Stimulated activated CD8-positive, alpha-beta memory T cell treated with anti-CD3 and anti-CD28 coated beads, Interleukin-12 subunit alpha, Interleukin-12 subunit beta, amount 100 ng/mL, for 4 hours (primary cell): ENCODE measurements around the gene RHOT2.

ENCODE experiments used
- DNase-seq: peaks from one replicate; pipeline ENCODE4 v3.0.0-alpha.2; 2020; ENCODE audit warnings: low read depth

The RHOT2 gene

DNA sequence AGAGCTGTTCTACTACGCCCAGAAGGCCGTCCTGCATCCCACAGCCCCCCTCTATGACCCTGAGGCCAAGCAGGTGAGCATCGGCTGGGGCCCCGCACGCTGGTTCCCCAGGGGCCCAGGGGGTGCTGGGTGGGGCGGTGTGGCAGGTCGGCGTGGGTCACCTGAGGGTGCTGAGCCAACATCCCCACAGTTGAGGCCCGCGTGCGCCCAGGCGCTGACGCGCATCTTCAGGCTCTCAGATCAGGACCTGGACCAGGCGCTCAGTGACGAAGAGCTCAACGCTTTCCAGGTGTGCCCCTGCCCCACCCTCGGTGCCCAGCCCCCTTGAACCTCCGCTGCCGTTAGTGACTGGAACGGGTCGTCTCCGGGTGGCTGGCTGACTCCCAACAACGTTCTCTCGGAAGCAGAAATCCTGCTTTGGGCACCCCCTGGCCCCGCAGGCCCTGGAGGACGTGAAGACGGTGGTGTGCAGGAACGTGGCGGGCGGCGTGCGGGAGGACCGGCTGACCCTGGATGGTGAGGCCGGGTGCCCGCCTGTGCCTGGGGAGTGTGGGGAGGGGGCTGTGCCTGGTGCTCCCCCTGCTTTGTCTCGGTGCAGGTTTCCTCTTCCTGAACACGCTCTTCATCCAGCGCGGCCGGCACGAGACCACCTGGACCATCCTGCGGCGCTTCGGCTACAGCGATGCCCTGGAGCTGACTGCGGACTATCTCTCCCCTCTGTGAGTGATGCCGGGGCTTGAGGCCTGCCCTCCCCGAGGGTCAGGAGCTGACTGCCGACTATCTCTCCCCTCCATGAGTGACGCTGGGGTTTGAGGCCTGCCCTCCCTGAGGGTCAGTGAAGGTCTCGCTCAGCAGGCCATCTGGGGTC is 2.8 kb downstream of the RHOT2 start:
- DNase-seq = no peak

- no peak for DNase-seq
Observed at GRCh38 chr16:671353-672131, 3.6 kb downstream of the RHOT2 start.

- DNase-seq = no peak
Observed at GRCh38 chr16:672371-672770, 4.4 kb downstream of the RHOT2 start.

- no peak for DNase-seq
Observed at GRCh38 chr16:672851-673250, 4.9 kb downstream of the RHOT2 start.

- DNase-seq = no peak
Observed at GRCh38 chr16:673399-673991, 5.6 kb downstream of the RHOT2 start.

DNA sequence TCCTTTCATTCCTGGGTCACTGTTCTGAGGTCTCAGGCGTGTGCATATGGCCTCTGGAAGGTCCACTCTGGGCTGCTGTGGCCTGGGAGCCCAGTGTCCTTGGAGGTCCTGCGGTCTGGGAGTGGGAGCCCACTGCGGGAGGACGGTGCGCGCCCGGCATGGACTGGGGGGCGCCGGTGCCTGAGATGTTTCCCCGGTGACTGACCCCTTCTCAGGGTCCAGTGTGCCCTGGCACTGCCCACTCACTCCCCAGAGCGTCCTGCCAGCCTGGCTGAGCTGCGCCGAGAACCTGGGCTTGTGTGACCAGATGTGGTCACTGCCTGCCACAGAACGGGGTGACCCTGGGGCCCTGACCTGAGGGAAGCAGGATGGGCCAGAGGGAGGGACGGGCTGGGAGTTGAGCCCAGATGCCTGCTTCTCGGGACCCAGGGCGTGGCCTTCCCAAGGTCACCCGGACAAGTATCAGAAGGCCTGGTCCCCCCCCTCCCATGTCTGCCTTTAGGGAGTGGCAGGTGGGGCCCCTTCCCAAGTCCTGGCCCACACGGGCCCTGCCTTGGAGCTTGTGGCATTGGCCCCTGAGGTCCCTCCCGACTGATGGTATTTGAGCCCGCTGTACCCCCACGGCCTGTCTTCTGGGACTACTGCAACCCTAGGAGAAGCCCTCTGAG is 6.4 kb downstream of the RHOT2 start:
- DNase-seq = no peak

- no peak for DNase-seq
Observed at GRCh38 chr16:674968-675883, 7.3 kb downstream of the RHOT2 start, which contains the start of gene RHBDL1. Gene RHBDL1, plus strand, starts transcription at chr16:675671. Its CDS starts 120 bp downstream, at chr16:675791.

DNA sequence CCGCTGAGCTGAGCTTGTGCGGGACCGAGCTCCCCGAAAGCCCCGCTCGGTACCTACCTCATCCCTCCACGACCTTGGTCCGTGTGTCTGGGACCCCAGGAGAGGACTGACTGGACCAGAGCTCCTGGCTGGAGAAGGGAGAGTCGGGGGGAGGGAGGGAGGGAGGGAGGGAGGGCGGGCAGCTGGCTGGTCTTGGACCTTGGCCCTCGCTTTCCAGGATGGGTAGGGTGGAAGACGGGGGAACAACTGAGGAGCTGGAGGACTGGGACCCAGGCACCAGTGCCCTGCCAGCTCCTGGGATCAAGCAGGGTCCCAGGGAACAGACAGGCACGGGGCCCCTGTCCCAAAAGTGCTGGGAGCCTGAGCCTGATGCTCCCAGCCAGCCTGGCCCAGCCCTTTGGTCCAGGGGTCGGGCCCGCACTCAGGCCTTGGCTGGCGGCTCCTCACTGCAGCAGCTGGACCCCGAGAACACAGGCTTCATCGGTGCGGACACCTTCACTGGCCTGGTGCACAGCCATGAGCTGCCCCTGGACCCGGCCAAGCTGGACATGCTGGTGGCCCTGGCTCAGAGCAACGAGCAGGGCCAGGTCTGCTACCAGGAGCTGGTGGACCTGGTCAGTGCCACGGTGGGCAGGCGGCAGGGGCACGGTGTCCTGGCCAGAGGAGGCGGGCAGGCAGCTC is 8.1 kb downstream of the RHOT2 start:
- no peak for DNase-seq

DNA sequence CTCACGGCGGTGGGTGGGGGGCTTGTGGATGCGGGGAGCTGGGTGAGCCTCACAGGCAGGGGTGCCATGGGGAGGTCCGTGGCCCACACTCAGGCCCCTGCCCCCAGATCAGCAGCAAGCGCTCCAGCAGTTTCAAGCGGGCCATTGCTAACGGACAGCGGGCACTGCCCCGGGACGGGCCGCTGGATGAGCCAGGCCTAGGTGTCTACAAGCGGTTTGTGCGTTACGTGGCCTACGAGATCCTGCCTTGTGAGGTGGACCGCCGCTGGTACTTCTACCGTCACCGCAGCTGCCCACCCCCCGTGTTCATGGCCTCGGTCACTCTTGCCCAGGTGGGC is 8.6 kb downstream of the RHOT2 start:
- no peak for DNase-seq

GRCh38 chr16:676913-677312 is 9.0 kb downstream of the RHOT2 start:
- no peak for DNase-seq

GRCh38 chr16:677316-678190 is 9.6 kb downstream of the RHOT2 start:
- no peak for DNase-seq

DNA sequence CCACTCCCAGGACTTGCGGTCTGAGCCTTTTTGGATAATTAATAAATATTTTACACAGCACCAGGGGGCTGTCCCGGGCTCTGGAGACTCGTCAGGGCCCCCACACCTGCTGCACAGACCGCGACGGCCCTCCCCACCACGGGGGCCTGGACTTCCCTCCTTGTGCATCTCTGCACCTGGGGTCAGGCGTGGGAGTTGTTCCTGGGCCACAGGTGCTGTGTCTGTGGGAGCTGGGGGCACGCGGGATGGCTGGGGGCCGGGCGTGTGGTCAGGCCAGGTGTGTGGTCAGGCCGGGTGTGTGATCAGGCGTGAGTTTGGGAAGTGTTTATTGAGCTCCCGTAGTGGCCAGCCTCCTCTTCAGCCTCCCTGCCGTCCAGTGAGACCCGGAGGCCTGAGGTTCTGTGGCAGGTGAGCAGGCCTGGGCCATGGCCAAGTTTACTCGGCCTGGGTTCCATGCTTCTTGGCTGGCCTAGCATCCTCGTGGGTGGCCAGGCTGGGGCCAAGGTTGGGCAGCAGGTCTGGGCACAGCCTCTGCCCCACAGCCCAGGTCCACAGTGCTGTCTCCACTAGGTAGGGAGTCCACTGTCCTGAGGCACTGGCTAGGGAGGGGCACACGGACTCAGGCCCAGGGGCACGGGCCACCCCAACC is 10.4 kb downstream of the RHOT2 start:
- DNase-seq = no peak

GRCh38 chr16:678858-679813 is 11.2 kb downstream of the RHOT2 start:
- peak; percentile 35 for DNase-seq

DNA sequence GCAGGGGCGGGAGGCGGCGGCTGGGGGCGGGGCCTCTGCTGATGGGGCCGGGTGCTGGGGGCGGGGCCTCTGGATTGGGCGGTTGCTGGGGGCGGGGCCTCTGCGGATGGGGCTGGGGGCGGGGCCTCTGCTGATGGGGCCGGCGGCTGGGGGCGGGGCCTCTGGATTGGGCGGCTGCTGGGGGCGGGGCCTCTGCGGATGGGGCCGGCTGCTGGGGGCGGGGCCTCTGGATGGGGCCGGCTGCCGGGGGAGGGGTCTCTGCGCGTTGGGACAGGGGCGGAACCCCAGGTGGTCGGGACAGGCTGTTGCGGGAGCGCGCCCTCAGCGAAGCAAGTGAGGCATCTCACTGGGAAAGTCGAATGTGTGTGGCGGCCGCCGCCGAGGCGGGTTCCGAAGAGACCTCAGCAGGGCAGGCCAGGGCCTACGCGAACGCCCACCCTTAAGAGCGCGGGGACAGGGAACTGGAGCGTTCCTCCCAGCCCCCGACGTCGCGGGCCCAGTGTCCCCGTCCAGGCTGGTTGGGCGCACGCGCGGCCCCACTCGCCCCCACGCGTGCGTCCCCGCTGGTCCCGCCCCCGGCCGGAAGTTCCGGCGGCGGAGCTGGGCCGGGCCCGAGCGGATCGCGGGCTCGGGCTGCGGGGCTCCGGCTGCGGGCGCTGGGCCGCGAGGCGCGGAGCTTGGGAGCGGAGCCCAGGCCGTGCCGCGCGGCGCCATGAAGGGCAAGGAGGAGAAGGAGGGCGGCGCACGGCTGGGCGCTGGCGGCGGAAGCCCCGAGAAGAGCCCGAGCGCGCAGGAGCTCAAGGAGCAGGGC is 12.1 kb downstream of the RHOT2 start, which contains the start of gene STUB1:
Gene STUB1, plus strand, starts transcription at position 597 of the 811 bp plus-strand sequence. Its CDS starts 116 bp downstream, at position 713.
- peak; percentile 84 for DNase-seq

DNA sequence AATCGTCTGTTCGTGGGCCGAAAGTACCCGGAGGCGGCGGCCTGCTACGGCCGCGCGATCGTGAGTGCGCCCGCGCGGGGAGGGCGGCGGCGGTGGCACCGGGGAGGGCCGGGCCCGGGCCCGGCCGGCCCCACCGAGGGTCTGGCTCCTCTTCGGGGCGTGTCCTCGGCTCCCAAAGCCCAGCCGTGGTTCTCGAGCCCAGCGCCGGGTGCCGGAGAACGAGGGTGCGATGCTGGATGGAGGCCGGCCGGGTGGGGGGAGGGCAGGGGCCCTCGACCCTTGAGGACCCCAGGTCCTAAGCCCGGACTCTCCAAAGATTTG is 12.7 kb downstream of the RHOT2 start:
- no peak for DNase-seq

GRCh38 chr16:680967-681745 is 13.2 kb downstream of the RHOT2 start:
- no peak for DNase-seq
